MM.1S (cell line): ENCODE results near the gene TRPM8.

Source experiments
- DNase-seq: peaks from one replicate; pipeline ENCODE4 v3.0.0-alpha.2; 2015
- H2AFZ ChIP-seq: fragments of 300-600 bp; sonication (generic); 2 replicates; pipeline ENCODE4 v1.6.0; 2016; ENCODE audit warnings: antibody characterized with exemption, low read length
- H3F3A ChIP-seq: fragments of 300-600 bp; sonication (generic); 2 replicates; pipeline ENCODE4 v1.6.1; 2016; ENCODE audit warnings: mild to moderate bottlenecking, antibody characterized with exemption, low read length, moderate library complexity, mixed read lengths; ENCODE audit not compliant: insufficient read depth
- H3K27ac ChIP-seq: fragments of 300-600 bp; sonication (generic); 2 replicates; pipeline ENCODE4 v1.5.1; 2016; ENCODE audit warnings: mild to moderate bottlenecking, low read length
- H3K27me3 ChIP-seq: fragments of 300-600 bp; sonication (generic); replicated peaks from 2 replicates; pipeline ENCODE4 v1.6.0; 2016; ENCODE audit warnings: low read length; ENCODE audit not compliant: insufficient read depth
- H3K36me3 ChIP-seq: fragments of 300-600 bp; sonication (generic); replicated peaks from 2 replicates; pipeline ENCODE4 v1.6.1; 2016; ENCODE audit warnings: mild to moderate bottlenecking, low read length, mixed read lengths; ENCODE audit not compliant: insufficient read depth
- H3K4me1 ChIP-seq: fragments of 300-600 bp; sonication (generic); 2 replicates; pipeline ENCODE4 v1.6.1; 2016; ENCODE audit warnings: low read length, mixed read lengths
- H3K4me2 ChIP-seq: fragments of 300-600 bp; sonication (generic); 2 replicates; pipeline ENCODE4 v1.6.0; 2016; ENCODE audit warnings: low read depth, low read length
- H3K4me3 ChIP-seq: fragments of 300-600 bp; sonication (generic); 2 replicates; pipeline ENCODE4 v1.5.1; 2016; ENCODE audit warnings: low read length, mixed read lengths
- H3K79me2 ChIP-seq: fragments of 300-600 bp; sonication (generic); 2 replicates; pipeline ENCODE4 v1.6.1; 2016; ENCODE audit warnings: mixed run types, low read length, mixed read lengths
- H3K9ac ChIP-seq: fragments of 300-600 bp; sonication (generic); 2 replicates; pipeline ENCODE4 v1.6.1; 2016; ENCODE audit warnings: low read length, mixed read lengths
- H3K9me2 ChIP-seq: fragments of 300-600 bp; sonication (generic); replicated peaks from 2 replicates; pipeline ENCODE4 v1.6.1; 2016; ENCODE audit warnings: mild to moderate bottlenecking, low read length, mixed read lengths; ENCODE audit not compliant: insufficient read depth
- H3K9me3 ChIP-seq: fragments of 300-600 bp; sonication (generic); replicated peaks from 2 replicates; pipeline ENCODE4 v1.6.1; 2016; ENCODE audit warnings: mild to moderate bottlenecking, low read length, mixed read lengths; ENCODE audit not compliant: insufficient read depth
- H4K20me1 ChIP-seq: fragments of 300-600 bp; sonication (generic); 2 replicates; pipeline ENCODE4 v1.6.1; 2016; ENCODE audit warnings: mild to moderate bottlenecking, low read length, moderate library complexity, mixed read lengths; ENCODE audit not compliant: insufficient read depth
- CTCF ChIP-seq: fragments of 300-600 bp; sonication (generic); IDR thresholded peaks from 2 replicates; pipeline ENCODE4 v1.5.1; 2016; ENCODE audit warnings: antibody characterized with exemption, low read length, mixed read lengths
- EZH2 ChIP-seq: fragments of 300-600 bp; sonication (generic); optimal IDR thresholded peaks from 2 replicates; pipeline ENCODE3; 2017; ENCODE audit warnings: low read depth, mild to moderate bottlenecking, antibody characterized with exemption, low read length, mixed read lengths
- EZH2phosphoT487 ChIP-seq: fragments of 300-600 bp; sonication (generic); IDR thresholded peaks from 2 replicates; pipeline ENCODE4 v1.6.1; 2018; ENCODE audit warnings: antibody characterized with exemption, low read length

Gene TRPM8

GRCh38 chr2:234046521-234046920 is 129.3 kb downstream of the TRPM8 start:
- Histone ChIP-seq H3K27ac (no peak overlapping the region), H3F3A (no peaks in the 10 kb centered on the region), H4K20me1 (no peaks in the 10 kb centered on the region), H3K9me3 (no peaks in the 10 kb centered on the region), H3K27me3 (no peaks in the 10 kb centered on the region), H3K4me3 (no peak overlapping the region), H3K36me3 (no peaks in the 10 kb centered on the region), H3K9ac (no peak overlapping the region), H3K4me1 (no peaks in the 10 kb centered on the region), H3K79me2 (no peaks in the 10 kb centered on the region), H2AFZ (no peak overlapping the region), H3K4me2 (no peak overlapping the region), H3K9me2 (no peaks in the 10 kb centered on the region)
- no peak for DNase-seq
- TF ChIP-seq EZH2phosphoT487, result no peak
- no peak for TF ChIP-seq CTCF

- no peaks in the 10 kb centered on the region for H3K79me2 ChIP-seq
- no peaks in the 10 kb centered on the region for H4K20me1 ChIP-seq
- no peak for DNase-seq
- H3K9me3 ChIP-seq, result no peaks in the 10 kb centered on the region
- no peak overlapping the region for H3K27ac ChIP-seq
- no peak overlapping the region for H3K4me3 ChIP-seq
- no peak overlapping the region for H3K4me2 ChIP-seq
- TF ChIP-seq EZH2phosphoT487 (no peak), EZH2 (no peak), CTCF (no peak)
- no peaks in the 10 kb centered on the region for H3K27me3 ChIP-seq
- H2AFZ ChIP-seq, result no peak overlapping the region
- H3K36me3 ChIP-seq, result no peaks in the 10 kb centered on the region
- H3K9me2 ChIP-seq, result no peaks in the 10 kb centered on the region
- H3F3A ChIP-seq, result no peaks in the 10 kb centered on the region
- H3K4me1 ChIP-seq, result no peaks in the 10 kb centered on the region
- no peak overlapping the region for H3K9ac ChIP-seq
Measured at GRCh38 chr2:234047361-234047760, 130.2 kb downstream of the TRPM8 start.

GRCh38 chr2:234048049-234048448 is 130.9 kb downstream of the TRPM8 start:
- H2AFZ ChIP-seq, result no peak overlapping the region
- H3K27me3 ChIP-seq, result no peaks in the 10 kb centered on the region
- no peaks in the 10 kb centered on the region for H3F3A ChIP-seq
- H3K4me2 ChIP-seq, result no peak overlapping the region
- H3K9ac ChIP-seq, result no peak overlapping the region
- no peak overlapping the region for H3K4me3 ChIP-seq
- H3K9me3 ChIP-seq, result no peaks in the 10 kb centered on the region
- no peak overlapping the region for H3K27ac ChIP-seq
- no peak for DNase-seq
- no peaks in the 10 kb centered on the region for H3K4me1 ChIP-seq
- no peaks in the 10 kb centered on the region for H3K79me2 ChIP-seq
- H3K36me3 ChIP-seq, result no peaks in the 10 kb centered on the region
- no peaks in the 10 kb centered on the region for H4K20me1 ChIP-seq
- no peaks in the 10 kb centered on the region for H3K9me2 ChIP-seq
- TF ChIP-seq EZH2 (no peak), CTCF (no peak), EZH2phosphoT487 (no peak)
